Suprapubic skin (tissue), 4 donors: ENCODE results near the gene RAB12.

Source experiments
- EP300 ChIP-seq: sonication (generic); formaldehyde crosslinking; IDR thresholded peaks from one replicate; pipeline ENCODE4 v1.6.1; 2017; ENCODE audit warnings: antibody characterized with exemption
- POLR2A ChIP-seq, 2 donors: fragments of 450-650 bp; IDR thresholded peaks; one replicate each; pipeline ENCODE4 v1.6.1; 2017; ENCODE audit warnings: antibody characterized with exemption in 2 of 2, mild to moderate bottlenecking in 2 of 2, moderate library complexity in 2 of 2
- POLR2AphosphoS5 ChIP-seq, 3 donors: sonication (generic); formaldehyde crosslinking; IDR thresholded peaks; one replicate each; pipeline ENCODE4 v1.6.1; 2017; ENCODE audit warnings: antibody characterized with exemption in 3 of 3
- TF ChIP-seq, protein P1 (sequence below), 2 donors: fragments of 200-600 bp in 1 of 2; fragments of 450-650 bp in 1 of 2; sonication (generic) in 1 of 2; IDR thresholded peaks; one replicate each; pipeline ENCODE4 v1.5.1; 2016 to 2019; ENCODE audit warnings: antibody characterized with exemption in 2 of 2, mild to moderate bottlenecking in 1 of 2, moderate library complexity in 1 of 2

DNA sequence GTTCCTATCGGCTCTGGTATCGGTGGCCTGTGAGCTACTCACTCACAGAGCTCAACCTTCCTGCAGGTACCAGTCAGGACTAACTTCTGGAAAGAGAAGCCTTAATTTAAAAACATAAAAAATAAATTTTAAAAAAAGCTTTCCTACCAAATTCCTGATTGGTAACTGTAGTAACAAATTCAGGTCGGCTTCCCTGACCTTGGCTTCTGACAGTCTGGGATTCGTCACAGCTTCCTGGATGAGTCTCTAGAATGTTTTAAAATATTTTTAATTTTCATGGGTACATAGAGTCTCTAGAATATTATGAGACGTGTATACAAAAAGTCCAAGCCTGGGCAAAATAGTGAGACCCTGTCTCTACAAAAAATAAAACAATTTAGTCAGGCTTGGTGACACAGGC, 51.1 kb downstream of the RAB12 start:
- TF ChIP-seq, protein P1, sequence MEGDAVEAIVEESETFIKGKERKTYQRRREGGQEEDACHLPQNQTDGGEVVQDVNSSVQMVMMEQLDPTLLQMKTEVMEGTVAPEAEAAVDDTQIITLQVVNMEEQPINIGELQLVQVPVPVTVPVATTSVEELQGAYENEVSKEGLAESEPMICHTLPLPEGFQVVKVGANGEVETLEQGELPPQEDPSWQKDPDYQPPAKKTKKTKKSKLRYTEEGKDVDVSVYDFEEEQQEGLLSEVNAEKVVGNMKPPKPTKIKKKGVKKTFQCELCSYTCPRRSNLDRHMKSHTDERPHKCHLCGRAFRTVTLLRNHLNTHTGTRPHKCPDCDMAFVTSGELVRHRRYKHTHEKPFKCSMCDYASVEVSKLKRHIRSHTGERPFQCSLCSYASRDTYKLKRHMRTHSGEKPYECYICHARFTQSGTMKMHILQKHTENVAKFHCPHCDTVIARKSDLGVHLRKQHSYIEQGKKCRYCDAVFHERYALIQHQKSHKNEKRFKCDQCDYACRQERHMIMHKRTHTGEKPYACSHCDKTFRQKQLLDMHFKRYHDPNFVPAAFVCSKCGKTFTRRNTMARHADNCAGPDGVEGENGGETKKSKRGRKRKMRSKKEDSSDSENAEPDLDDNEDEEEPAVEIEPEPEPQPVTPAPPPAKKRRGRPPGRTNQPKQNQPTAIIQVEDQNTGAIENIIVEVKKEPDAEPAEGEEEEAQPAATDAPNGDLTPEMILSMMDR (IDR thresholded peaks at IDR 0.05) = no peak
- TF ChIP-seq EP300 = no peak
- TF ChIP-seq POLR2AphosphoS5 (IDR thresholded peaks at IDR 0.05) = no peak
- TF ChIP-seq POLR2A (IDR thresholded peaks at IDR 0.05) = no peak
